SK-N-SH treated with all-trans-retinoic acid at 6 μM for 48 hours (cell line): ENCODE measurements around the gene MCUR1.

Experiments used
- ARNTL ChIP-seq: fragments of 450-650 bp; formaldehyde crosslinking; IDR thresholded peaks from 2 replicates; pipeline ENCODE4 v1.5.0; 2020; ENCODE audit warnings: low read depth, mild to moderate bottlenecking, moderate library complexity, borderline replicate concordance
- CSDC2 ChIP-seq: fragments of 250-450 bp; sonication (Bioruptor Pico); IDR thresholded peaks from 2 replicates; pipeline ENCODE4 v1.5.0; 2020; ENCODE audit warnings: mild to moderate bottlenecking, moderate library complexity
- GLIS3 ChIP-seq: fragments of 250-450 bp; sonication (Bioruptor Pico); IDR thresholded peaks from 2 replicates; pipeline ENCODE4 v1.5.0; 2020; ENCODE audit warnings: mild to moderate bottlenecking, moderate library complexity
- PPARA ChIP-seq: fragments of 250-450 bp; sonication (Bioruptor Pico); IDR thresholded peaks from 2 replicates; pipeline ENCODE4 v1.5.0; 2020; ENCODE audit warnings: mild to moderate bottlenecking, borderline replicate concordance
- RARB ChIP-seq: fragments of 250-450 bp; sonication (Bioruptor Pico); IDR thresholded peaks from 2 replicates; pipeline ENCODE4 v1.8.0; 2021; ENCODE audit warnings: mild to moderate bottlenecking, moderate library complexity
- ZNF565 ChIP-seq: fragments of 450-650 bp; formaldehyde crosslinking; conservative IDR thresholded peaks from 2 replicates; pipeline ENCODE4 v1.5.0; 2020; ENCODE audit warnings: low read depth, mild to moderate bottlenecking, moderate library complexity
- ZNF70 ChIP-seq: fragments of 450-650 bp; formaldehyde crosslinking; IDR thresholded peaks from 2 replicates; pipeline ENCODE4 v1.5.0; 2020; ENCODE audit warnings: mild to moderate bottlenecking, moderate library complexity
- TF ChIP-seq, protein P1 (sequence below): fragments of 250-450 bp; sonication (Bioruptor Pico); IDR thresholded peaks from 2 replicates; pipeline ENCODE4 v1.8.0; 2020; ENCODE audit warnings: mild to moderate bottlenecking, moderate library complexity, borderline replicate concordance
- TF ChIP-seq, protein P2 (sequence below): fragments of 250-450 bp; sonication (Bioruptor Pico); IDR thresholded peaks from 2 replicates; pipeline ENCODE4 v1.5.1; 2020; ENCODE audit warnings: low read depth, mild to moderate bottlenecking, moderate library complexity

DNA sequence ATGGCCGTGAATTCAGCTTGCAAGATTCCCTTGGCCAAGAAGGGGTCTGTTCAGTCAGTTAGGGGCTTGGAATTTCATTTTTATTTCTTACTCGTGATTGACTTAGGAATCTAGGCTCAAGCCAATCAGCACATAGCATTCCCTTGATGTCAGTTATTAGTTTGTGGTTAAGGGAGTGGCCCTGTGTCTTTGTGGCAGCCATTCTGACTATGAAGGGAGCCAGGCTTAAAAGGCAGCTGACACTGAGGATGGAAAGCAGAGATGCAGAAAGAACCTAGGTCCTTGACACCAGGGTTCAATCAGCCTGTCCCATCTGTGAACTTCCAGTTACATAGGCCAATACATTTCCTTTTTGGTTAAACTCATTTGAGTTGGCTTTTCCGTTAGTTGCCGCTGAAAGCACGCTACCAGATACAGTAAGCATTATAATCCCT, 48.1 kb downstream of the MCUR1 start:
- TF ChIP-seq ZNF70 (CRISPR knock-in tag) (no peak), CSDC2 (CRISPR knock-in tag) (no peak), PPARA (CRISPR knock-in tag) (no peak), GLIS3 (CRISPR knock-in tag) (no peak), RARB (CRISPR knock-in tag) (no peak), ARNTL (CRISPR knock-in tag) (no peak), ZNF565 (no peak)
- TF ChIP-seq, protein P1, sequence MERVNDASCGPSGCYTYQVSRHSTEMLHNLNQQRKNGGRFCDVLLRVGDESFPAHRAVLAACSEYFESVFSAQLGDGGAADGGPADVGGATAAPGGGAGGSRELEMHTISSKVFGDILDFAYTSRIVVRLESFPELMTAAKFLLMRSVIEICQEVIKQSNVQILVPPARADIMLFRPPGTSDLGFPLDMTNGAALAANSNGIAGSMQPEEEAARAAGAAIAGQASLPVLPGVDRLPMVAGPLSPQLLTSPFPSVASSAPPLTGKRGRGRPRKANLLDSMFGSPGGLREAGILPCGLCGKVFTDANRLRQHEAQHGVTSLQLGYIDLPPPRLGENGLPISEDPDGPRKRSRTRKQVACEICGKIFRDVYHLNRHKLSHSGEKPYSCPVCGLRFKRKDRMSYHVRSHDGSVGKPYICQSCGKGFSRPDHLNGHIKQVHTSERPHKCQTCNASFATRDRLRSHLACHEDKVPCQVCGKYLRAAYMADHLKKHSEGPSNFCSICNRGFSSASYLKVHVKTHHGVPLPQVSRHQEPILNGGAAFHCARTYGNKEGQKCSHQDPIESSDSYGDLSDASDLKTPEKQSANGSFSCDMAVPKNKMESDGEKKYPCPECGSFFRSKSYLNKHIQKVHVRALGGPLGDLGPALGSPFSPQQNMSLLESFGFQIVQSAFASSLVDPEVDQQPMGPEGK = no peak
- TF ChIP-seq, protein P2, sequence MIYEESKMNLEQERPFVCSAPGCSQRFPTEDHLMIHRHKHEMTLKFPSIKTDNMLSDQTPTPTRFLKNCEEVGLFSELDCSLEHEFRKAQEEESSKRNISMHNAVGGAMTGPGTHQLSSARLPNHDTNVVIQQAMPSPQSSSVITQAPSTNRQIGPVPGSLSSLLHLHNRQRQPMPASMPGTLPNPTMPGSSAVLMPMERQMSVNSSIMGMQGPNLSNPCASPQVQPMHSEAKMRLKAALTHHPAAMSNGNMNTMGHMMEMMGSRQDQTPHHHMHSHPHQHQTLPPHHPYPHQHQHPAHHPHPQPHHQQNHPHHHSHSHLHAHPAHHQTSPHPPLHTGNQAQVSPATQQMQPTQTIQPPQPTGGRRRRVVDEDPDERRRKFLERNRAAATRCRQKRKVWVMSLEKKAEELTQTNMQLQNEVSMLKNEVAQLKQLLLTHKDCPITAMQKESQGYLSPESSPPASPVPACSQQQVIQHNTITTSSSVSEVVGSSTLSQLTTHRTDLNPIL (CRISPR knock-in tag) = no peak
